OCI-LY3 (cell line): ENCODE results near the gene COL20A1.

ENCODE experiments used
- CTCF ChIP-seq: fragments of 200-600, 300-600 bp; sonication (generic); IDR thresholded peaks from 2 replicates; pipeline ENCODE4 v1.5.1; 2014; ENCODE audit warnings: antibody characterized with exemption, low read length, low read depth
- EZH2phosphoT487 ChIP-seq: fragments of 200-600 bp; shearing (Covaris generic); IDR thresholded peaks from 2 replicates; pipeline ENCODE4 v1.6.1; 2018; ENCODE audit warnings: antibody characterized with exemption, mixed run types, low read depth

GRCh38 chr20:63297371-63297781 is 4.4 kb downstream of the COL20A1 start:
- TF ChIP-seq CTCF = no peak
- no peak for TF ChIP-seq EZH2phosphoT487
